H9 (cell line): ENCODE results near the gene TM4SF20. TPM values are rescaled to one million over a fixed set of nuclear protein-coding genes. Genes with fewer than 3 reads are reported as not detected.
"Not testable (repeated sequence)": the region's sequence is repeated elsewhere in the genome, so short reads cannot be mapped to it uniquely, and the experiment has no call there.

Experiments used
- DNase-seq: peaks from one replicate; pipeline ENCODE4 v3.0.0-alpha.2; 2017
- H2AFZ ChIP-seq: one replicate; pipeline ENCODE4 v1.6.1; 2013; ENCODE audit warnings: mild to moderate bottlenecking, low read length, control low read depth, moderate library complexity
- H2AK5ac ChIP-seq: 2 replicates; pipeline ENCODE4 v1.6.1; 2013; ENCODE audit warnings: low read length, control low read depth, mixed read lengths; ENCODE audit not compliant: insufficient read length
- H2BK120ac ChIP-seq: one replicate; pipeline ENCODE4 v1.6.1; 2013; ENCODE audit warnings: low read depth, mild to moderate bottlenecking, low read length, control low read depth, inconsistent platforms; ENCODE audit not compliant: poor library complexity, severe bottlenecking
- H2BK12ac ChIP-seq: 2 replicates; pipeline ENCODE4 v1.6.1; 2013; ENCODE audit warnings: low read length, control low read depth, mixed read lengths, low read depth; ENCODE audit not compliant: insufficient read length
- H2BK15ac ChIP-seq: 2 replicates; pipeline ENCODE4 v1.6.1; 2013; ENCODE audit warnings: low read depth, low read length, control low read depth
- H2BK20ac ChIP-seq: one replicate; pipeline ENCODE4 v1.6.1; 2013; ENCODE audit warnings: low read depth, mild to moderate bottlenecking, low read length, control low read depth, inconsistent platforms; ENCODE audit not compliant: poor library complexity, severe bottlenecking
- H2BK5ac ChIP-seq: 2 replicates; pipeline ENCODE4 v1.6.1; 2013; ENCODE audit warnings: low read length, control low read depth, mixed read lengths; ENCODE audit not compliant: insufficient read length
- H3K14ac ChIP-seq: 2 replicates; pipeline ENCODE4 v1.6.1; 2013; ENCODE audit warnings: low read length, control low read depth; ENCODE audit not compliant: insufficient read depth
- H3K18ac ChIP-seq: 2 replicates; pipeline ENCODE4 v1.6.1; 2013; ENCODE audit warnings: low read depth, mild to moderate bottlenecking, mixed read lengths, low read length, control low read depth; ENCODE audit not compliant: insufficient read length
- H3K23ac ChIP-seq: 2 replicates; pipeline ENCODE4 v1.6.1; 2013; ENCODE audit warnings: low read length, control low read depth, mixed read lengths, low read depth; ENCODE audit not compliant: insufficient read length
- H3K23me2 ChIP-seq: 2 replicates; pipeline ENCODE4 v1.6.1; 2013; ENCODE audit warnings: low read depth, mild to moderate bottlenecking, mixed read lengths, low read length, control low read depth; ENCODE audit not compliant: insufficient read length, poor library complexity, severe bottlenecking
- H3K27ac ChIP-seq: 2 replicates; pipeline ENCODE4 v1.5.1; 2013; ENCODE audit warnings: low read length, control low read depth, mixed read lengths, low read depth; ENCODE audit not compliant: insufficient read length
- H3K27me3 ChIP-seq: 2 replicates; pipeline ENCODE4 v1.6.1; 2013; ENCODE audit warnings: low read length, control low read depth, inconsistent platforms; ENCODE audit not compliant: insufficient read depth
- H3K4ac ChIP-seq: 2 replicates; pipeline ENCODE4 v1.6.1; 2013; ENCODE audit warnings: low read depth, mild to moderate bottlenecking, control low read depth, inconsistent platforms, low read length, moderate library complexity
- H3K4me1 ChIP-seq: 2 replicates; pipeline ENCODE4 v1.6.1; 2013; ENCODE audit warnings: low read length, control low read depth, inconsistent platforms; ENCODE audit not compliant: insufficient read depth
- H3K4me2 ChIP-seq: 2 replicates; pipeline ENCODE4 v1.6.1; 2013; ENCODE audit warnings: low read length, control low read depth, mixed read lengths; ENCODE audit not compliant: insufficient read length, insufficient read depth
- H3K56ac ChIP-seq: 2 replicates; pipeline ENCODE4 v1.6.1; 2013; ENCODE audit warnings: low read depth, mild to moderate bottlenecking, mixed read lengths, low read length, control low read depth; ENCODE audit not compliant: insufficient read length
- H3K79me1 ChIP-seq: 2 replicates; pipeline ENCODE4 v1.6.1; 2013; ENCODE audit warnings: low read depth, mild to moderate bottlenecking, moderate library complexity, low read length, control low read depth, inconsistent platforms; ENCODE audit not compliant: insufficient read depth, poor library complexity, severe bottlenecking
- H3K79me2 ChIP-seq: 2 replicates; pipeline ENCODE4 v1.6.1; 2013; ENCODE audit warnings: low read length, control low read depth, inconsistent platforms; ENCODE audit not compliant: insufficient read depth
- H3K9ac ChIP-seq: 2 replicates; pipeline ENCODE4 v1.6.1; 2013; ENCODE audit warnings: low read length, control low read depth, mixed read lengths; ENCODE audit not compliant: insufficient read length; ENCODE audit errors: extremely low read depth
- H3K9me3 ChIP-seq: one replicate; pipeline ENCODE4 v1.6.1; 2013; ENCODE audit warnings: low read depth, low read length, inconsistent platforms; ENCODE audit not compliant: control insufficient read depth
- H3T11ph ChIP-seq: one replicate; pipeline ENCODE4 v1.6.1; 2013; ENCODE audit warnings: mild to moderate bottlenecking, low read length, control low read depth, inconsistent platforms
- H4K20me1 ChIP-seq: one replicate; pipeline ENCODE4 v1.6.1; 2013; ENCODE audit not compliant: control insufficient read depth, insufficient read length, insufficient read depth
- H4K5ac ChIP-seq: 2 replicates; pipeline ENCODE4 v1.6.1; 2013; ENCODE audit warnings: low read depth, mild to moderate bottlenecking, mixed read lengths, low read length, control low read depth; ENCODE audit not compliant: insufficient read length
- H4K8ac ChIP-seq: replicated peaks from 2 replicates; pipeline ENCODE4 v1.6.1; 2013; ENCODE audit warnings: low read length, control low read depth, mixed read lengths, low read depth; ENCODE audit not compliant: insufficient read length
- H4K91ac ChIP-seq: 2 replicates; pipeline ENCODE4 v1.6.1; 2013; ENCODE audit warnings: low read depth, mild to moderate bottlenecking, moderate library complexity, mixed read lengths, low read length, control low read depth; ENCODE audit not compliant: insufficient read length
- H3K27ac Mint-ChIP-seq, 3 experiments: 2 replicates in 2 of 3; 3 replicates in 1 of 3; pipeline ENCODE4 v1.8.0; 2020 to 2021; ENCODE audit warnings: mixed read lengths in 3 of 3, mild to moderate bottlenecking in 1 of 3, moderate library complexity in 1 of 3
- H3K27me3 Mint-ChIP-seq: 2 replicates; pipeline ENCODE4 v1.8.0; 2021; ENCODE audit warnings: low read depth, mild to moderate bottlenecking, moderate library complexity, mixed read lengths
- H3K36me3 Mint-ChIP-seq, 3 experiments: 2 replicates in 2 of 3; 3 replicates in 1 of 3; pipeline ENCODE4 v1.8.0; 2020 to 2021; ENCODE audit warnings: low read depth in 3 of 3, mixed read lengths in 3 of 3; ENCODE audit not compliant: insufficient read depth in 1 of 3
- H3K4me1 Mint-ChIP-seq, 2 experiments: 2 replicates each; pipeline ENCODE4 v1.8.0; 2020; ENCODE audit warnings: mixed read lengths in 2 of 2
- H3K4me3 Mint-ChIP-seq, 2 experiments: 2 replicates in 1 of 2; 3 replicates in 1 of 2; pipeline ENCODE4 v1.8.0; 2020 to 2021; ENCODE audit warnings: mild to moderate bottlenecking in 2 of 2, mixed read lengths in 2 of 2, moderate library complexity in 1 of 2
- H3K9me3 Mint-ChIP-seq, 2 experiments: 2 replicates in 1 of 2; 3 replicates in 1 of 2; pipeline ENCODE4 v1.8.0; 2020; ENCODE audit warnings: mild to moderate bottlenecking in 2 of 2, mixed read lengths in 2 of 2, moderate library complexity in 1 of 2
- WGBS: extraction: QIAGEN DNeasy Blood & Tissue Kit; methylation state at CpG from one replicate; pipeline ENCODE4 v1.1.7; 2013; ENCODE audit warnings: missing lambda C conversion rate, low lambda C conversion rate, mixed read lengths; ENCODE audit not compliant: insufficient read length; ENCODE audit errors: extremely low coverage; 5-methylcytosine and 5-hydroxymethylcytosine counted together
- total RNA-seq: library from RNA; stranded (reverse); gene quantifications from 2 replicates; pipeline ENCODE4 v1.2.1, GENCODE V29; 2021
- TF ChIP-seq, protein P1 (sequence below): fragments of 200-600 bp; sonication (generic); conservative IDR thresholded peaks from 3 replicates; pipeline ENCODE4 v1.8.0; 2021; ENCODE audit warnings: antibody characterized with exemption, mild to moderate bottlenecking

The TM4SF20 gene
- total RNA-seq, 1 experiment from 2014 or later = not detected

DNA sequence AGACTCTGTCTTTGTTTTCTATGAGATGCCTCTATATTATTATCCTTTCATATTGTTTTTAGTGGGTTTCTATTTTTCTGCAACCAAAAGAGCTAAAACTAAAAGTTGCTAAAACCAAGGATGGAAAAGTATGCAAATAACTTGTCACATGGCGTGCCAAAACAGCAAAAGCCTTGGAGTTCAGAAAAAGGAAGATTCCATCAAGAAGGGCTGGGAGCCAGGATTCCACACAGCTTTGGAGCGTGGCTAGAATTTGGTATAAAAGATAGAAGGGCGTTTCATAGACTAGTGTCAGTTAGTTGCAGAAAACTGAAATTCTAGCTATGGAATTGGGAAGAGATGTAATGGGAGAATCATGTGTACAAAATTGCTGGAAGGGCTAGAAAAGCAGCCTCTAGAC, 4.6 kb upstream of the TM4SF20 start:
- H3K79me2 ChIP-seq = no peaks in the 10 kb centered on the region
- Mint-ChIP-seq H3K27ac (no peak overlapping the region; a peak in 1 of 7 replicates), H3K36me3 (no peaks in the 10 kb centered on the region), H3K27me3 (no peaks in the 10 kb centered on the region; the same call in 1 of the 2 replicates), H3K9me3 (no peaks in the 10 kb centered on the region), H3K4me3 (no peak overlapping the region), H3K4me1 (no peaks in the 10 kb centered on the region)
- H3K4ac ChIP-seq = no peak overlapping the region
- no peak overlapping the region for H3K4me2 ChIP-seq
- H2BK12ac ChIP-seq = no peak overlapping the region
- TF ChIP-seq, protein P1, sequence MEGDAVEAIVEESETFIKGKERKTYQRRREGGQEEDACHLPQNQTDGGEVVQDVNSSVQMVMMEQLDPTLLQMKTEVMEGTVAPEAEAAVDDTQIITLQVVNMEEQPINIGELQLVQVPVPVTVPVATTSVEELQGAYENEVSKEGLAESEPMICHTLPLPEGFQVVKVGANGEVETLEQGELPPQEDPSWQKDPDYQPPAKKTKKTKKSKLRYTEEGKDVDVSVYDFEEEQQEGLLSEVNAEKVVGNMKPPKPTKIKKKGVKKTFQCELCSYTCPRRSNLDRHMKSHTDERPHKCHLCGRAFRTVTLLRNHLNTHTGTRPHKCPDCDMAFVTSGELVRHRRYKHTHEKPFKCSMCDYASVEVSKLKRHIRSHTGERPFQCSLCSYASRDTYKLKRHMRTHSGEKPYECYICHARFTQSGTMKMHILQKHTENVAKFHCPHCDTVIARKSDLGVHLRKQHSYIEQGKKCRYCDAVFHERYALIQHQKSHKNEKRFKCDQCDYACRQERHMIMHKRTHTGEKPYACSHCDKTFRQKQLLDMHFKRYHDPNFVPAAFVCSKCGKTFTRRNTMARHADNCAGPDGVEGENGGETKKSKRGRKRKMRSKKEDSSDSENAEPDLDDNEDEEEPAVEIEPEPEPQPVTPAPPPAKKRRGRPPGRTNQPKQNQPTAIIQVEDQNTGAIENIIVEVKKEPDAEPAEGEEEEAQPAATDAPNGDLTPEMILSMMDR = no peak
- no peak overlapping the region for H2BK15ac ChIP-seq
- H2BK20ac ChIP-seq = no peak overlapping the region
- H2AFZ ChIP-seq = no peak overlapping the region
- H3T11ph ChIP-seq = no peak overlapping the region
- no CpG with 5 or more reads among the region's 3 CpGs for WGBS
- no peaks in the 10 kb centered on the region for H3K9me3 ChIP-seq
- H2BK120ac ChIP-seq = no peak overlapping the region
- no peak for DNase-seq
- no peak overlapping the region for H2AK5ac ChIP-seq
- no peak overlapping the region for H4K91ac ChIP-seq
- no peaks in the 10 kb centered on the region for H3K79me1 ChIP-seq
- H3K18ac ChIP-seq = no peak overlapping the region
- no peaks in the 10 kb centered on the region for H4K20me1 ChIP-seq
- no peaks in the 10 kb centered on the region for H3K23me2 ChIP-seq
- no peaks in the 10 kb centered on the region for H3K27me3 ChIP-seq
- no peak overlapping the region for H4K8ac ChIP-seq
- no peak overlapping the region for H3K14ac ChIP-seq
- H3K23ac ChIP-seq = no peak overlapping the region
- H3K27ac ChIP-seq = no peak overlapping the region
- H3K56ac ChIP-seq = no peak overlapping the region
- no peaks in the 10 kb centered on the region for H3K4me1 ChIP-seq
- H4K5ac ChIP-seq = no peak overlapping the region
- no peak overlapping the region for H3K9ac ChIP-seq
- no peak overlapping the region for H2BK5ac ChIP-seq

DNA sequence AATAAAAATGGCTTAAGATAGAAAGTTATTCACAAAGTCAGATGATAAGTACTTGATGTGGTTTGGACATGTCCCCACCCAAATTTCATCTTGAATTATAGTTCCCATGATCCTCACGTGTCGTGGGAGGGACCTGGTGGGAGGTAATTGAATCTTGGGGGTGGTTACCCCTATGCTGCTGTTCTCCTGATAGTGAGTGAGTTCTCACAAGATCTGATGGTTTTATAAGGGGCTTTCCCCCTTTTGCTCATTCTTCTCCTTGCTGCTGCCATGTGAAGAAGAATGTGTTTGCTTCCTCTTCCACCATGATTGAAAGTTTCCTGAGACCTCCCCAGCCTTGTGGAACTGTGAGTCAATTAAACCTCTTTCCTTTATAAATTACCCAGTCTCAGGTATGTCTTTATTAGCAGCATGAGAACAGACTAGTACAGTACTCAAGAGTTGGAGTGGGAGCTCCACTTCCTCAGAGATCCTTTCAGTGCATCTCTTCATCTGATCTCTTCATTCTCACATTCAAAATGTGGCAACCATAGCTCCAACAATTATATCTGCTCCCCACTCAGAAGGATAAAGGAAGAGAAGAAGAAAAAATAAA, 3.2 kb upstream of the TM4SF20 start:
- H2BK20ac ChIP-seq, H2BK15ac ChIP-seq, H3T11ph ChIP-seq, H4K5ac ChIP-seq, H3K9me3 Mint-ChIP-seq, H3K36me3 Mint-ChIP-seq, H3K79me1 ChIP-seq, H3K23ac ChIP-seq, H3K27me3 ChIP-seq, H4K20me1 ChIP-seq, H3K56ac ChIP-seq, H4K8ac ChIP-seq, H3K14ac ChIP-seq, H3K9me3 ChIP-seq, DNase-seq, H3K4me3 Mint-ChIP-seq, H2BK5ac ChIP-seq, H3K9ac ChIP-seq, H2BK12ac ChIP-seq, H3K27ac Mint-ChIP-seq, H4K91ac ChIP-seq, H3K4me1 Mint-ChIP-seq, H3K4ac ChIP-seq, H3K4me2 ChIP-seq, H3K4me1 ChIP-seq, H3K23me2 ChIP-seq, H3K18ac ChIP-seq, H3K27ac ChIP-seq, H3K79me2 ChIP-seq, H2AK5ac ChIP-seq, H2BK120ac ChIP-seq, H3K27me3 Mint-ChIP-seq, H2AFZ ChIP-seq: not testable (repeated sequence)
- no CpG with 5 or more reads among the region's 2 CpGs for WGBS
